Calu3 (cell line): ENCODE measurements around the gene ASTN2. TPM values are rescaled to one million over a fixed set of nuclear protein-coding genes. Genes with fewer than 3 reads are reported as not detected.

Experiments
- BruUV-seq: library from RNA; stranded (reverse); fragments of 400-500 nt; replicated peaks from 2 replicates; lab custom pipeline; 2021; lab: Mats Ljungman, UMichigan
- CTCF ChIA-PET: fragments of 300-600 bp; sonication (Branson Sonifier 250); formaldehyde crosslinking; loops from one replicate; lab custom pipeline; 2022; ENCODE audit warnings: antibody characterized with exemption; lab: Charles Lee
- DNase-seq: peaks from one replicate; pipeline ENCODE4 v3.0.0; 2022
- H3K27ac Mint-ChIP-seq: one replicate; pipeline ENCODE4 v1.8.0; 2022; ENCODE audit warnings: mixed read lengths; ENCODE audit not compliant: unreplicated experiment
- H3K27me3 Mint-ChIP-seq: one replicate; pipeline ENCODE4 v1.8.0; 2022; ENCODE audit warnings: mixed read lengths; ENCODE audit not compliant: unreplicated experiment
- H3K36me3 Mint-ChIP-seq: one replicate; pipeline ENCODE4 v1.8.0; 2022; ENCODE audit warnings: mild to moderate bottlenecking, moderate library complexity, mixed read lengths; ENCODE audit not compliant: insufficient read depth, unreplicated experiment
- H3K4me1 Mint-ChIP-seq: one replicate; pipeline ENCODE4 v1.8.0; 2022; ENCODE audit warnings: mild to moderate bottlenecking, low read depth, mixed read lengths; ENCODE audit not compliant: unreplicated experiment
- H3K4me3 Mint-ChIP-seq: one replicate; pipeline ENCODE4 v1.8.0; 2022; ENCODE audit warnings: mild to moderate bottlenecking, low read depth, moderate library complexity, mixed read lengths; ENCODE audit not compliant: unreplicated experiment
- H3K9me3 Mint-ChIP-seq: one replicate; pipeline ENCODE4 v1.8.0; 2022; ENCODE audit warnings: low read depth, mixed read lengths; ENCODE audit not compliant: unreplicated experiment
- CTCF ChIP-seq: fragments of 200-600 bp; IDR thresholded peaks from one replicate; pipeline ENCODE4 v1.8.0; 2022; ENCODE audit warnings: antibody characterized with exemption; ENCODE audit not compliant: unreplicated experiment
- intact Hi-C: fragments of 100-400 bp; cut with micrococcal nuclease; formaldehyde crosslinking; loops from one replicate; pipeline ENCODE4 v1.10.0; 2022; ENCODE audit not compliant: unreplicated experiment
- total RNA-seq: library from RNA; stranded (reverse); gene quantifications from 2 replicates; pipeline ENCODE4 v1.2.3, GENCODE V29; 2022

The ASTN2 gene
- total RNA-seq, 1 experiment from 2014 or later, result 1.7 TPM

GRCh38 chr9:116733010-116733641 is 681.7 kb downstream of the ASTN2 start:
- no peak for DNase-seq
- CTCF ChIA-PET, result no interaction called here
- intact Hi-C loops, result no loop called here
- Mint-ChIP-seq H3K9me3 (no peaks in the 10 kb centered on the region), H3K27me3 (no peaks in the 10 kb centered on the region), H3K36me3 (no peaks in the 10 kb centered on the region), H3K27ac (no peak overlapping the region), H3K4me3 (no peak overlapping the region), H3K4me1 (peaks cover 8% of the 10 kb centered on the region)
- TF ChIP-seq CTCF, result no peak
- BruUV-seq, result no TSS peak

- CTCF ChIA-PET, result interaction anchor here (0.6 kb wide), 1 partner anchor 1776 kb away, joined by 3 read pairs; no protein-coding TSS in a partner anchor
- H3K4me3 Mint-ChIP-seq, result no peak overlapping the region
- BruUV-seq, result no TSS peak
- H3K9me3 Mint-ChIP-seq, result no peaks in the 10 kb centered on the region
- no peak for TF ChIP-seq CTCF
- peaks cover 15% of the 10 kb centered on the region for H3K27me3 Mint-ChIP-seq
- no peak overlapping the region for H3K27ac Mint-ChIP-seq
- intact Hi-C loops, result no loop called here
- H3K4me1 Mint-ChIP-seq, result no peaks in the 10 kb centered on the region
- H3K36me3 Mint-ChIP-seq, result no peaks in the 10 kb centered on the region
- DNase-seq, result no peak
Observed at GRCh38 chr9:116726602-116727001, 688.3 kb downstream of the ASTN2 start.

GRCh38 chr9:116724123-116724522 is 690.7 kb downstream of the ASTN2 start:
- BruUV-seq, result no TSS peak
- no peaks in the 10 kb centered on the region for H3K36me3 Mint-ChIP-seq
- H3K4me1 Mint-ChIP-seq, result no peaks in the 10 kb centered on the region
- no peak overlapping the region for H3K27ac Mint-ChIP-seq
- DNase-seq, result no peak
- no peak for TF ChIP-seq CTCF
- CTCF ChIA-PET, result interaction anchor here (0.6 kb wide), 1 partner anchor 145 kb away, joined by 3 read pairs; no protein-coding TSS in a partner anchor
- H3K4me3 Mint-ChIP-seq, result no peak overlapping the region
- intact Hi-C loops, result no loop called here
- H3K9me3 Mint-ChIP-seq, result no peaks in the 10 kb centered on the region
- peaks cover 15% of the 10 kb centered on the region for H3K27me3 Mint-ChIP-seq

GRCh38 chr9:116721944-116722343 is 692.9 kb downstream of the ASTN2 start:
- Mint-ChIP-seq H3K27me3 (peaks cover 8% of the 10 kb centered on the region), H3K4me3 (no peak overlapping the region), H3K36me3 (no peaks in the 10 kb centered on the region), H3K9me3 (no peaks in the 10 kb centered on the region), H3K4me1 (no peaks in the 10 kb centered on the region), H3K27ac (no peak overlapping the region)
- TF ChIP-seq CTCF, result no peak
- BruUV-seq, result no TSS peak
- no peak for DNase-seq
- CTCF ChIA-PET, result no interaction called here
- intact Hi-C loops, result no loop called here
